AG04450 (cell line): ENCODE measurements around the gene DHH. TPM values are rescaled to one million over a fixed set of nuclear protein-coding genes. Genes with fewer than 3 reads are reported as not detected.

ENCODE experiments used
- CTCF ChIA-PET: fragments of 300-600, 350-600 bp; formaldehyde crosslinking; extraction: SDS; loops from one replicate; lab custom pipeline; 2022; ENCODE audit warnings: antibody characterized with exemption, inconsistent platforms; lab: Charles Lee
- POLR2A ChIA-PET: fragments of 350-600 bp; formaldehyde crosslinking; extraction: SDS; loops from one replicate; lab custom pipeline; 2021; ENCODE audit warnings: antibody characterized with exemption, inconsistent platforms; lab: Yijun Ruan, JAX
- DNase-seq: peaks from one replicate; pipeline ENCODE4 v3.0.0-alpha.2; 2011; ENCODE audit warnings: low read depth, low spot score
- H3K27ac ChIP-seq: one replicate; pipeline ENCODE4 v1.5.1; 2012; ENCODE audit warnings: low read depth, low read length, control low read depth
- H3K27me3 ChIP-seq: one replicate; pipeline ENCODE4 v1.6.0; 2012; ENCODE audit warnings: low read length; ENCODE audit not compliant: control insufficient read depth, insufficient read depth
- H3K4me3 ChIP-seq: 2 replicates; pipeline ENCODE4 v1.5.1; 2011; ENCODE audit warnings: mild to moderate bottlenecking, low read depth, low read length, control low read depth
- H3K9me3 ChIP-seq: 2 replicates; pipeline ENCODE4 v1.5.1; 2012; ENCODE audit warnings: low read length; ENCODE audit not compliant: control insufficient read depth, insufficient read depth
- polyA plus RNA-seq: library from polyadenylated mRNA; depleted of rRNA; stranded (reverse); fragments of >200 nt; gene quantifications from 2 replicates; pipeline ENCODE4 v1.2.3, GENCODE V29; 2011
- TF ChIP-seq, protein P1 (sequence below): IDR thresholded peaks from 2 replicates; pipeline ENCODE4 v1.5.1; 2011; ENCODE audit warnings: low read depth, low read length, control low read depth, inconsistent platforms

The DHH gene
- polyA plus RNA-seq, 1 experiment = not detected

- ChIA-PET POLR2A (no interaction called here), CTCF (interaction anchor here (0.6 to 1.1 kb wide), 3 partner anchors 27 to 49 kb away, joined by 3 to 4 read pairs (median 3); no protein-coding TSS in a partner anchor)
- Histone ChIP-seq H3K27ac (peak overlapping the region; percentile 96), H3K4me3 (peak overlapping the region; percentile 83), H3K27me3 (no peaks in the 10 kb centered on the region), H3K9me3 (no peaks in the 10 kb centered on the region; the same call in 1 of the 2 replicates)
- DNase-seq = no peak
- TF ChIP-seq, protein P1, sequence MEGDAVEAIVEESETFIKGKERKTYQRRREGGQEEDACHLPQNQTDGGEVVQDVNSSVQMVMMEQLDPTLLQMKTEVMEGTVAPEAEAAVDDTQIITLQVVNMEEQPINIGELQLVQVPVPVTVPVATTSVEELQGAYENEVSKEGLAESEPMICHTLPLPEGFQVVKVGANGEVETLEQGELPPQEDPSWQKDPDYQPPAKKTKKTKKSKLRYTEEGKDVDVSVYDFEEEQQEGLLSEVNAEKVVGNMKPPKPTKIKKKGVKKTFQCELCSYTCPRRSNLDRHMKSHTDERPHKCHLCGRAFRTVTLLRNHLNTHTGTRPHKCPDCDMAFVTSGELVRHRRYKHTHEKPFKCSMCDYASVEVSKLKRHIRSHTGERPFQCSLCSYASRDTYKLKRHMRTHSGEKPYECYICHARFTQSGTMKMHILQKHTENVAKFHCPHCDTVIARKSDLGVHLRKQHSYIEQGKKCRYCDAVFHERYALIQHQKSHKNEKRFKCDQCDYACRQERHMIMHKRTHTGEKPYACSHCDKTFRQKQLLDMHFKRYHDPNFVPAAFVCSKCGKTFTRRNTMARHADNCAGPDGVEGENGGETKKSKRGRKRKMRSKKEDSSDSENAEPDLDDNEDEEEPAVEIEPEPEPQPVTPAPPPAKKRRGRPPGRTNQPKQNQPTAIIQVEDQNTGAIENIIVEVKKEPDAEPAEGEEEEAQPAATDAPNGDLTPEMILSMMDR = no peak
Observed at GRCh38 chr12:49061157-49061650, 33.4 kb downstream of the DHH start.

DNA sequence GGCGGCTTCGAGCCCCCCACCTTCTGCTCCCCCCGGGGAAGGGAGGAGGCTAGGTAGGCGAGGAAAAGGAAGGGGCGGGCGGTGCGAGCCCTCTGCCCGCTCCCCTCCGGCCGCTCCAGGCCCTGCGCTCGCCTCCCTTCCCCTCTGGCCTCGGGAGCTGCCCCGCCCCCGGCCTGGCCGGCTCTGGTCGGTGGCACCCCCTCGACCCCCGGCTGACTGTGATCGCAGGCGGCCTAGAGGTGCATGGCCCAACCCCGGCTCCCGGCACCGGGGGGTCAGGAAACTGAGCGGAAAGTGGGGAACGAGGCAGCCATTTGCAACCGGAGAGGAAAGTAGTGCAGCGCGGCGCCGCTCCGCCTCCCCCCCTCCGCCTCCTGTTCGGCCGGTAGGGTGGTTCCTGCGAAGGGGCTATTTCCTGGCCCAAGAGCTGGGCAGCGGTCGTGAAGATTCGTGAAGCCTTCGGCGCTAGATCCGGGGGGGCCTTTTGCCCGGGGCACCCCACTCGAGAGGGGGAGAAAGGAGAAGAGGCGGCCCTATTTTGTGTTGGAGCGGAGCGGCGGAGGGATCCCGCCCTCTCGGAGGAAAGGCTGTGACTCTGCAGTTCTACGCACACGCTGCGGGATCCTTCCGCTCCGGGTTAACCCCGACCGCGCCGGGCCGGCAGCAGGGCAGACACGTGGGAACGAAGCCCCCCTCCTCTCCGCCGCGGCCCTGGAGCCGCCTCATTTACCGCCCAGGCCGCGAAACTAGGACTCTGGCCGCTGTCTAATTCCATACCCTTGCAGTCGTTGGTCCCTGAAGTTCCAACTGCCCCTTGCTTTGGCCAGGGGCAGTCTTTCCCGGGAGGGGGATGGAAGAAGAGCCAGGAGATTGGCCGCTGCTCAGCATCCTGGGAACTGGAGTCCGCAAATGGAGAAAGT, 34.1 kb downstream of the DHH start, which contains the start of gene KMT2D:
Gene KMT2D (minus strand): TSS at position 558 of the 920 bp plus-strand sequence. CDS start 5,470 bp downstream, outside the sequence.
- CTCF ChIA-PET = interaction anchor here (0.6 to 1.1 kb wide), 2 partner anchors 28 to 50 kb away, joined by 3 to 4 read pairs; no protein-coding TSS in a partner anchor
- POLR2A ChIA-PET = no interaction called here
- H3K27ac ChIP-seq = peak within 1 kb of the TSS; percentile 96

DNA sequence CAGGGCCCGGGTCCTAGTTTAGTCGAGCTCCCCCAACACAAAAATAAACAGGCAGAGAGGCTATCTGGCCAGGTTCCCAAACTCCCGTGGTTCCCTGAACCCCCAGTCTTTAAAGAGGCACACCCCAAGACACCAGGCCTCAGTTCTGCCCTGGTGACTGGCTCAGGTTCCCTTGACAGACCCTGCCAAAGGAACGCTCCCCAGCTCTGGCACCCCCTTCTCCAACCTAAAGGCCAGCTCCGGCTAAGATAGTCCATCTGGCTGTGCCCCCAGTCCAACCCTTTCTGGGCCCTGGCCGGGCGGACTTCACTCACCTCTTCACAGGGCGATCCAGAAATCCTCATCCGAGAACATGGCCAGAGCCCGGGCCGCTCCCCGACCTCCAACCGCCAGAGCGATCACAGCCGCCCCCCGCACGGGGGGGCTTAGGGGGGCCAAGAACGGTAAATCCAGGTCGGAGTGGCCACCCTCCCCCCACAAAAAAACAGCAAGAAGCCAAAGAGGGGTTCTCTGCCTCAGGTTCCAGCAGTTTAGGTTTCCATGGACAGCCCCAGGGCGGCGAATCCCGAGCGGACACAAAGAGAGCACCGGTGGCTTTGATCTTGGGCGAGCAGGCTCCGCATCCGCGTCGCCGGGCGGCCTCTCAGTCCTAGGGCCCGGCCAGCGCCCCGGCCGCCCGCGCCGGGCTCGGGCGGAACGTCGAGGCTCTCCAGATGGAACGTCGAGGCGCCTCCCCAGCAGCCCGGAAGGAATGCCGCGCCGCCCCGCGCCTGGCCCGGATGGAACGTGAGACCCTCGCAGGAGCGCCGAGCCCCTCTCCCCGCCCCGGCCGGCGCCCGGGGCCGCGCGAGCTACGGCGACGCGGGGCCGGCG, 35.1 kb downstream of the DHH start:
- Histone ChIP-seq H3K9me3 (no peaks in the 10 kb centered on the region; the same call in 1 of the 2 replicates), H3K27ac (peak overlapping the region; percentile 52), H3K4me3 (peak overlapping the region; percentile 83), H3K27me3 (no peaks in the 10 kb centered on the region)
- DNase-seq = no peak
- POLR2A ChIA-PET = no interaction called here
- TF ChIP-seq, protein P1 = no peak
- CTCF ChIA-PET = interaction anchor here (1.1 to 1.8 kb wide), 4 partner anchors 16 to 33 kb away, joined by 3 to 6 read pairs (median 4); no protein-coding TSS in a partner anchor

More for the DNA sequence above, 34.1 kb downstream of the DHH start, which contains the start of gene KMT2D:
- Histone ChIP-seq H3K9me3 (no peaks in the 10 kb centered on the region; the same call in 1 of the 2 replicates), H3K27me3 (no peaks in the 10 kb centered on the region), H3K4me3 (peak within 1 kb of the TSS; percentile 83)
- TF ChIP-seq, protein P1 = peak; percentile 46
- peak; percentile 92 for DNase-seq

GRCh38 chr12:49059045-49059298, 35.6 kb downstream of the DHH start:
- no peak for DNase-seq
- peak overlapping the region; percentile 83 for H3K4me3 ChIP-seq
- no peaks in the 10 kb centered on the region; the same call in 1 of the 2 replicates for H3K9me3 ChIP-seq
- POLR2A ChIA-PET = no interaction called here
- H3K27ac ChIP-seq = no peak overlapping the region
- CTCF ChIA-PET = interaction anchor here (1.2 to 1.8 kb wide), 3 partner anchors 15 to 33 kb away, joined by 3 to 6 read pairs (median 4); no protein-coding TSS in a partner anchor
- TF ChIP-seq, protein P1 = no peak
- no peaks in the 10 kb centered on the region for H3K27me3 ChIP-seq
